OCI-LY7 (cell line): ENCODE results near the gene RRAGC.

ENCODE experiments used
- EZH2phosphoT487 ChIP-seq: fragments of 200-600 bp; sonication (generic); IDR thresholded peaks from 2 replicates; pipeline ENCODE4 v1.6.1; 2018; ENCODE audit warnings: low read depth, borderline replicate concordance, mild to moderate bottlenecking, mixed run types, antibody characterized with exemption, low read length, moderate library complexity, mixed read lengths
- TF ChIP-seq, protein P1 (sequence below): fragments of 200-600 bp; sonication (generic); conservative IDR thresholded peaks from 2 replicates; pipeline ENCODE4 v1.5.1; 2014; ENCODE audit warnings: mild to moderate bottlenecking, antibody characterized with exemption, low read length, moderate library complexity, mixed read lengths

DNA sequence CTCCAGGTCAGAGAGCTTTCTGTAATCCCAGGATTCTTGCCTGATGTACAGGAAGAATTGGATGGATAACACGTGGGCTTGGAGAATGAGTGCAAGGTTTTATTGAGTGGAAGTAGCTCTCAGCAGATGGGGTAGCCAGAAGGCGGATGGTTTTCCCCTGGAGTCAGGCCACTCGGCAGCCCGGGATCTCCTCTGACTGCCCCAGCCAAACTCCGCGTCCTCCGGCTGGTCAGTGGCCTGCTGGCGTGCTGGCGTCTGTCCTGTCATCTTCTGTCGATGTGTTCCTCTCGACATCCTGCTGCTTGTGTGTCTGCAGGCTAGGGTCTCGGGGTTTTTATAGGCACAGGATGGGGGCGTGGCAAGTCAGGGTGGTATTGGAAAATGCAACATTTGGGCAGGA lies 49.2 kb upstream of the RRAGC start:
- TF ChIP-seq, protein P1, sequence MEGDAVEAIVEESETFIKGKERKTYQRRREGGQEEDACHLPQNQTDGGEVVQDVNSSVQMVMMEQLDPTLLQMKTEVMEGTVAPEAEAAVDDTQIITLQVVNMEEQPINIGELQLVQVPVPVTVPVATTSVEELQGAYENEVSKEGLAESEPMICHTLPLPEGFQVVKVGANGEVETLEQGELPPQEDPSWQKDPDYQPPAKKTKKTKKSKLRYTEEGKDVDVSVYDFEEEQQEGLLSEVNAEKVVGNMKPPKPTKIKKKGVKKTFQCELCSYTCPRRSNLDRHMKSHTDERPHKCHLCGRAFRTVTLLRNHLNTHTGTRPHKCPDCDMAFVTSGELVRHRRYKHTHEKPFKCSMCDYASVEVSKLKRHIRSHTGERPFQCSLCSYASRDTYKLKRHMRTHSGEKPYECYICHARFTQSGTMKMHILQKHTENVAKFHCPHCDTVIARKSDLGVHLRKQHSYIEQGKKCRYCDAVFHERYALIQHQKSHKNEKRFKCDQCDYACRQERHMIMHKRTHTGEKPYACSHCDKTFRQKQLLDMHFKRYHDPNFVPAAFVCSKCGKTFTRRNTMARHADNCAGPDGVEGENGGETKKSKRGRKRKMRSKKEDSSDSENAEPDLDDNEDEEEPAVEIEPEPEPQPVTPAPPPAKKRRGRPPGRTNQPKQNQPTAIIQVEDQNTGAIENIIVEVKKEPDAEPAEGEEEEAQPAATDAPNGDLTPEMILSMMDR = no peak
- no peak for TF ChIP-seq EZH2phosphoT487
